Measurements from ENCODE around the gene DNAL1. TPM values are rescaled to one million over a fixed set of nuclear protein-coding genes. Genes with fewer than 3 reads are reported as not detected.
A peak's percentile ranks its signal among the peaks of the same experiment; 100 is the strongest.
"Not testable (repeated sequence)": the region's sequence is repeated elsewhere in the genome, so short reads cannot be mapped to it uniquely, and the experiment has no call there.

The DNAL1 gene
- total RNA-seq, 6 experiments from 2014 or later: 13.0 to 17.7 (median 14.7) TPM

- Mint-ChIP-seq H3K9me3 (no peaks in the 10 kb centered on the region), H3K27me3 (ENCODE audit: insufficient read depth) (peaks cover 5% of the 10 kb centered on the region; the same call in 1 of the 2 replicates), H3K4me1 (ENCODE audit: low read depth) (peaks cover 6% of the 10 kb centered on the region), H3K4me3 (no peak overlapping the region), H3K36me3 (ENCODE audit: low read depth) (no peaks in the 10 kb centered on the region), H3K27ac (no peak overlapping the region)
- no peak for DNase-seq
- no peak for TF ChIP-seq CTCF (IDR thresholded peaks at IDR 0.05)
Measured at GRCh38 chr14:73630009-73630780, 14.6 kb upstream of the DNAL1 start.

GRCh38 chr14:73633116-73634010 is 11.4 kb upstream of the DNAL1 start:
- peak; percentile 97 for TF ChIP-seq CTCF (IDR thresholded peaks at IDR 0.05)
- peaks cover 5% of the 10 kb centered on the region; the same call in 1 of the 2 replicates for H3K27me3 Mint-ChIP-seq (ENCODE audit: insufficient read depth)
- no peak overlapping the region for H3K27ac Mint-ChIP-seq
- H3K4me1 Mint-ChIP-seq (ENCODE audit: low read depth): peaks cover 6% of the 10 kb centered on the region
- H3K36me3 Mint-ChIP-seq (ENCODE audit: low read depth): no peaks in the 10 kb centered on the region
- H3K4me3 Mint-ChIP-seq: peak overlapping the region; percentile 69
- peak; percentile 54 for DNase-seq
- no peaks in the 10 kb centered on the region for H3K9me3 Mint-ChIP-seq

GRCh38 chr14:73634011-73634833 is 10.6 kb upstream of the DNAL1 start:
- no peak overlapping the region for H3K27ac Mint-ChIP-seq
- H3K4me3 Mint-ChIP-seq: peak overlapping the region; percentile 69
- DNase-seq: no peak
- H3K9me3 Mint-ChIP-seq: no peaks in the 10 kb centered on the region
- H3K36me3 Mint-ChIP-seq (ENCODE audit: low read depth): no peaks in the 10 kb centered on the region
- no peak for TF ChIP-seq CTCF (IDR thresholded peaks at IDR 0.05)
- H3K27me3 Mint-ChIP-seq (ENCODE audit: insufficient read depth): peaks cover 5% of the 10 kb centered on the region; the same call in 1 of the 2 replicates
- H3K4me1 Mint-ChIP-seq (ENCODE audit: low read depth): peaks cover 15% of the 10 kb centered on the region

- peaks cover 29% of the 10 kb centered on the region for H3K4me1 Mint-ChIP-seq (ENCODE audit: low read depth)
- DNase-seq; H3K4me3 Mint-ChIP-seq; H3K27ac Mint-ChIP-seq; H3K36me3 Mint-ChIP-seq (ENCODE audit: low read depth); H3K27me3 Mint-ChIP-seq (ENCODE audit: insufficient read depth); H3K9me3 Mint-ChIP-seq: not testable (repeated sequence)
Measured at GRCh38 chr14:73636355-73636754, 8.4 kb upstream of the DNAL1 start.

- H3K36me3 Mint-ChIP-seq (ENCODE audit: low read depth): no peaks in the 10 kb centered on the region
- no peak overlapping the region for H3K4me3 Mint-ChIP-seq
- no peak for DNase-seq
- H3K4me1 Mint-ChIP-seq (ENCODE audit: low read depth): peaks cover 29% of the 10 kb centered on the region
- no peak overlapping the region for H3K27ac Mint-ChIP-seq
- TF ChIP-seq CTCF (IDR thresholded peaks at IDR 0.05): no peak
- no peaks in the 10 kb centered on the region for H3K9me3 Mint-ChIP-seq
- 0 out of 2 replicates have a peak, but pooled peaks cover 2% of the 10 kb centered on the region for H3K27me3 Mint-ChIP-seq (ENCODE audit: insufficient read depth)
Measured at GRCh38 chr14:73637830-73638229, 7.0 kb upstream of the DNAL1 start.
